HCT116 (cell line): ENCODE data around the gene RFTN2. TPM values are rescaled to one million over a fixed set of nuclear protein-coding genes. Genes with fewer than 3 reads are reported as not detected.

ENCODE experiments used
- ATAC-seq: fragments of 200-7000 bp; cut with Tn5 transposase; 2 replicates; pipeline ENCODE4 v1.9.1; 2020; ENCODE audit warnings: mild to moderate bottlenecking, moderate library complexity
- BruUV-seq: library from RNA; stranded (reverse); fragments of 400-500 nt; replicated peaks from 2 replicates; lab custom pipeline; 2021; lab: Mats Ljungman, UMichigan
- CTCF ChIA-PET: fragments of 300-600 bp; sonication (Branson Sonifier 250); formaldehyde crosslinking; loops from one replicate; lab custom pipeline; 2021; ENCODE audit warnings: antibody characterized with exemption; lab: Charles Lee
- POLR2A ChIA-PET: fragments of 300-600, 350-600 bp; sonication (Branson Sonifier 250); formaldehyde crosslinking; loops from one replicate; lab custom pipeline; 2021; ENCODE audit warnings: antibody characterized with exemption; lab: Charles Lee
- RAD21 ChIA-PET, 2 experiments: fragments of 300-600 bp; sonication (Branson Sonifier 250); formaldehyde crosslinking; loops; one replicate each; lab custom pipeline; 2023; ENCODE audit warnings: low total read pairs in 2 of 2; ENCODE audit not compliant: uncharacterized antibody in 2 of 2, unreplicated experiment in 2 of 2, low non-redundant PET in 1 of 2; lab: Charles Lee
- DNase-seq: peaks from one replicate; pipeline ENCODE4 v3.0.0-alpha.2; 2010; ENCODE audit warnings: low read depth, low spot score
- H2AFZ ChIP-seq: fragments of 200-600 bp; shearing (Covaris generic), sonication (generic); 2 replicates; pipeline ENCODE4 v1.6.1; 2017; ENCODE audit warnings: low read depth, mixed run types, mixed read lengths, antibody characterized with exemption, low read length; ENCODE audit not compliant: poor library complexity, severe bottlenecking
- H3K27ac ChIP-seq: 2 replicates; pipeline ENCODE4 v1.5.1; 2012; ENCODE audit warnings: low read depth, low read length
- H3K27me3 ChIP-seq: fragments of 200-600 bp; sonication (generic); 2 replicates; pipeline ENCODE4 v1.6.1; 2016; ENCODE audit warnings: mixed run types, low read length, mixed read lengths; ENCODE audit not compliant: insufficient read depth
- H3K36me3 ChIP-seq, 2 experiments: fragments of 200-500 bp in 1 of 2; fragments of 200-600 bp in 1 of 2; sonication (Bioruptor generic) in 1 of 2; sonication (generic) in 1 of 2; 2 replicates each; pipeline versions ENCODE4 v1.5.1 to v1.6.1; 2014 to 2016; ENCODE audit warnings: low read length in 2 of 2, inconsistent platforms in 1 of 2, mixed read lengths in 1 of 2, mixed run types in 1 of 2; ENCODE audit not compliant: insufficient read depth in 2 of 2, control insufficient read depth in 1 of 2
- H3K4me1 ChIP-seq, 2 experiments: fragments of 200-600 bp in 1 of 2; sonication (generic) in 1 of 2; 2 replicates each; pipeline versions ENCODE4 v1.5.1 to v1.6.1; 2012 to 2017; ENCODE audit warnings: low read length in 2 of 2, inconsistent platforms in 1 of 2, mild to moderate bottlenecking in 1 of 2, mixed read lengths in 1 of 2, mixed run types in 1 of 2, moderate library complexity in 1 of 2; ENCODE audit not compliant: insufficient read depth in 2 of 2, control insufficient read depth in 1 of 2
- H3K4me2 ChIP-seq: fragments of 200-600 bp; sonication (generic); 2 replicates; pipeline ENCODE4 v1.6.1; 2017; ENCODE audit warnings: mixed run types, low read length, mixed read lengths
- H3K4me3 ChIP-seq, 2 experiments: fragments of 200-600 bp in 1 of 2; sonication (generic) in 1 of 2; replicated peaks in 1 of 2; 2 replicates each; pipeline ENCODE4 v1.5.1; 2011 to 2016; ENCODE audit warnings: low read length in 2 of 2, control low read depth in 1 of 2, low read depth in 1 of 2, mild to moderate bottlenecking in 1 of 2, mixed read lengths in 1 of 2, mixed run types in 1 of 2
- H3K79me2 ChIP-seq: fragments of 200-600 bp; sonication (generic); 2 replicates; pipeline ENCODE4 v1.6.1; 2017; ENCODE audit warnings: mild to moderate bottlenecking, mixed run types, low read length, moderate library complexity, mixed read lengths; ENCODE audit not compliant: insufficient read depth
- H3K9ac ChIP-seq: fragments of 200-600 bp; sonication (generic); 2 replicates; pipeline ENCODE4 v1.6.1; 2016; ENCODE audit warnings: low read length, mixed read lengths
- H3K9me2 ChIP-seq: fragments of 200-600 bp; sonication (generic), shearing (Covaris generic); 2 replicates; pipeline ENCODE4 v1.6.1; 2017; ENCODE audit warnings: mixed run types, mild to moderate bottlenecking, moderate library complexity; ENCODE audit not compliant: insufficient read depth
- H3K9me3 ChIP-seq, 2 experiments: fragments of 200-500 bp in 1 of 2; fragments of 200-600 bp in 1 of 2; sonication (Bioruptor generic) in 1 of 2; sonication (generic) in 1 of 2; 2 replicates each; pipeline ENCODE4 v1.6.1; 2014 to 2017; ENCODE audit warnings: low read length in 2 of 2, mixed read lengths in 2 of 2, inconsistent platforms in 1 of 2, low read depth in 1 of 2, mild to moderate bottlenecking in 1 of 2, mixed run types in 1 of 2, moderate library complexity in 1 of 2; ENCODE audit not compliant: control insufficient read depth in 1 of 2, insufficient read depth in 1 of 2
- H4K20me1 ChIP-seq: fragments of 200-600 bp; sonication (generic), shearing (Covaris generic); 2 replicates; pipeline ENCODE4 v1.6.1; 2017; ENCODE audit warnings: mixed run types, mild to moderate bottlenecking, moderate library complexity; ENCODE audit not compliant: insufficient read depth
- ATF3 ChIP-seq: IDR thresholded peaks from 2 replicates; pipeline ENCODE4 v1.6.1; 2012
- CEBPB ChIP-seq: IDR thresholded peaks from 2 replicates; pipeline ENCODE4 v1.6.1; 2012; ENCODE audit warnings: low read depth
- CTCF ChIP-seq, 3 experiments: fragments of 200-600 bp in 1 of 3; sonication (generic) in 1 of 3; IDR thresholded peaks in 2 of 3; conservative IDR thresholded peaks in 1 of 3; 2 replicates each; pipeline ENCODE4 v1.5.1; 2012 to 2017; ENCODE audit warnings: low read depth in 2 of 3, low read length in 2 of 3, antibody characterized with exemption in 1 of 3, borderline replicate concordance in 1 of 3, control low read depth in 1 of 3, mild to moderate bottlenecking in 1 of 3, mixed read lengths in 1 of 3, mixed run types in 1 of 3, moderate library complexity in 1 of 3; ENCODE audit not compliant: insufficient read depth in 1 of 3
- EZH2 ChIP-seq: fragments of 200-600 bp; sonication (generic); IDR thresholded peaks from 2 replicates; pipeline ENCODE4 v1.6.1; 2017; ENCODE audit warnings: antibody characterized with exemption, mixed run types
- FOSL1 ChIP-seq: IDR thresholded peaks from 2 replicates; pipeline ENCODE4 v1.6.1; 2012; ENCODE audit warnings: low read depth
- ZBTB33 ChIP-seq: IDR thresholded peaks from 2 replicates; pipeline ENCODE4 v1.6.1; 2011; ENCODE audit warnings: mild to moderate bottlenecking, low read length, moderate library complexity; ENCODE audit not compliant: insufficient replicate concordance; ENCODE audit errors: extremely low read depth
- ZNF274 ChIP-seq: fragments of 200-500 bp; sonication (Bioruptor generic); IDR thresholded peaks from 2 replicates; pipeline ENCODE4 v1.6.1; 2014; ENCODE audit warnings: mild to moderate bottlenecking, low read depth, low read length, inconsistent platforms
- intact Hi-C: fragments of 100-400 bp; cut with micrococcal nuclease; formaldehyde crosslinking; loops from 2 replicates; pipeline ENCODE4 v1.10.0; 2022
- total RNA-seq: library from RNA; stranded (reverse); gene quantifications from one replicate; pipeline ENCODE4 v1.2.1, GENCODE V29; 2021; ENCODE audit not compliant: unreplicated experiment

RFTN2 gene
- total RNA-seq, 1 experiment from 2014 or later = not detected

- Histone ChIP-seq H2AFZ (no peak overlapping the region), H3K4me1 (no peaks in the 10 kb centered on the region), H3K9me2 (no peaks in the 10 kb centered on the region), H3K27me3 (no peaks in the 10 kb centered on the region), H3K4me3 (no peak overlapping the region), H3K79me2 (no peaks in the 10 kb centered on the region), H4K20me1 (no peaks in the 10 kb centered on the region), H3K9ac (no peak overlapping the region), H3K4me2 (no peak overlapping the region), H3K36me3 (no peaks in the 10 kb centered on the region), H3K27ac (no peak overlapping the region), H3K9me3 (no peaks in the 10 kb centered on the region)
- ATAC-seq = 0 out of 2 replicates have a peak, but pooled peaks have one; percentile 38
- no peak for DNase-seq
- intact Hi-C loops = no loop called here
- TF ChIP-seq FOSL1 (no peak), CEBPB (no peak), ZNF274 (no peak), ZBTB33 (no peak), ATF3 (no peak), EZH2 (no peak), CTCF (IDR thresholded peaks at IDR 0.05 in 2 of 3, conservative IDR thresholded peaks at IDR 0.05 in 1 of 3; ENCODE audit: borderline replicate concordance in 1 of 3, insufficient read depth in 1 of 3, low read depth in 2 of 3, low read length in 2 of 3) (no peak)
- BruUV-seq = no TSS peak
- CTCF ChIA-PET = no interaction called here
- RAD21 ChIA-PET = no interaction called here
- POLR2A ChIA-PET = no interaction called here
Observed at GRCh38 chr2:197668296-197668695, 7.1 kb downstream of the RFTN2 start.
